Stimulated activated CD8-positive, alpha-beta memory T cell treated with anti-CD3 and anti-CD28 coated beads, Interleukin-2, amount 100 ng/mL, for 48 hours (primary cell): ENCODE measurements around the gene MST1R.
A peak's percentile ranks its signal among the peaks of the same experiment; 100 is the strongest.
"Not testable (repeated sequence)": the region's sequence is repeated elsewhere in the genome, so short reads cannot be mapped to it uniquely, and the experiment has no call there.

Experiments used
- DNase-seq, 2 donors: peaks; one replicate each; pipeline ENCODE4 v3.0.0-alpha.2; 2020; ENCODE audit warnings: low read depth in 2 of 2

Gene MST1R

GRCh38 chr3:49903451-49904424 lies at the start of gene MST1R:
Gene MST1R (minus strand): TSS chr3:49903873. CDS start chr3:49903609, 264 bp downstream.
- peak; percentile 81 for DNase-seq

GRCh38 chr3:49952924-49953323 lies 49.3 kb upstream of the MST1R start:
- no peak for DNase-seq

GRCh38 chr3:49942651-49943050 lies 39.0 kb upstream of the MST1R start:
- no peak for DNase-seq

- no peak for DNase-seq
These were observed 37.1 kb upstream of the MST1R start for GRCh38 chr3:49940667-49941249.

GRCh38 chr3:49939858-49940666 lies 36.4 kb upstream of the MST1R start, which contains the start of gene RBM6:
Gene RBM6 (plus strand): TSS chr3:49940150. CDS start chr3:49962642, 22,492 bp downstream.
- DNase-seq, result peak; percentile 91 to 93

- no peak for DNase-seq
These were observed 33.4 kb upstream of the MST1R start for GRCh38 chr3:49937090-49937489.

GRCh38 chr3:49932281-49932680 lies 28.6 kb upstream of the MST1R start:
- not testable (repeated sequence) for DNase-seq

- no peak for DNase-seq
These were observed 27.2 kb upstream of the MST1R start for GRCh38 chr3:49930922-49931321.

GRCh38 chr3:49930168-49930690 lies 26.6 kb upstream of the MST1R start:
- DNase-seq, result no peak

GRCh38 chr3:49929291-49930167 lies 25.9 kb upstream of the MST1R start, which contains the start of gene MON1A:
Gene MON1A (minus strand): TSS chr3:49929811. CDS start chr3:49913346, 16,465 bp downstream.
- DNase-seq, result peak; percentile 91 to 93

GRCh38 chr3:49928481-49929017 lies 24.9 kb upstream of the MST1R start:
- no peak for DNase-seq

- DNase-seq, result no peak
These were observed 24.1 kb upstream of the MST1R start for GRCh38 chr3:49927798-49928197.

GRCh38 chr3:49926117-49926728 lies 22.6 kb upstream of the MST1R start:
- no peak for DNase-seq

- DNase-seq, result no peak
These were observed 21.8 kb upstream of the MST1R start for GRCh38 chr3:49925485-49925884.

GRCh38 chr3:49924683-49925082 lies 21.0 kb upstream of the MST1R start:
- DNase-seq, result no peak

- not testable (repeated sequence) for DNase-seq
These were observed 14.3 kb upstream of the MST1R start for GRCh38 chr3:49917806-49918590.

GRCh38 chr3:49916686-49917085 lies 13.0 kb upstream of the MST1R start:
- DNase-seq, result no peak

GRCh38 chr3:49914906-49915305 lies 11.2 kb upstream of the MST1R start:
- DNase-seq, result no peak

GRCh38 chr3:49912881-49913281 lies 9.2 kb upstream of the MST1R start:
- no peak for DNase-seq
